HG03457 (cell line): ENCODE results near the gene RBM18.

Experiments used
- ATAC-seq: cut with Tn5 transposase; IDR thresholded peaks from one replicate; pipeline ENCODE4 v1.9.1; 2021; ENCODE audit warnings: moderate number of reproducible peaks; ENCODE audit not compliant: unreplicated experiment

The RBM18 gene

DNA sequence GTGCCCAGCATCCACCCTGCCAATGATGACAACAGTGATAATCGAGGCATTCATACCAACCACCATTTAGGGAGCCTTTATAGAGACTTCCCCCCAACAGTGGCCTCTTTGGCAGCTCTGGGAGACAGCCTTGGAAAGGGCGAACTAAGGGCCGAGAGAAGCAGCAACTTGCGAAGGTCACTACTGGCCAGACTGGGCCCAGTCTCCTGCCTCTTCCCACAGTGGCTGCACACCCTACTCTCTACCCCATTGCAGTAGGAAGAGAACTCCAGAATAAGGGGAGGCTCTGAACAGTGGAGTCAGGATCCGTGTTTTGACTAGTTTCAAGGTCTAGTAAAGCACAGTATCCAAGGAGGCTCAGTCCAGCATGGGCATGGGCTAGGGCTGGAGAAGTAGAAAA is 41.2 kb downstream of the RBM18 start:
- no peak for ATAC-seq

DNA sequence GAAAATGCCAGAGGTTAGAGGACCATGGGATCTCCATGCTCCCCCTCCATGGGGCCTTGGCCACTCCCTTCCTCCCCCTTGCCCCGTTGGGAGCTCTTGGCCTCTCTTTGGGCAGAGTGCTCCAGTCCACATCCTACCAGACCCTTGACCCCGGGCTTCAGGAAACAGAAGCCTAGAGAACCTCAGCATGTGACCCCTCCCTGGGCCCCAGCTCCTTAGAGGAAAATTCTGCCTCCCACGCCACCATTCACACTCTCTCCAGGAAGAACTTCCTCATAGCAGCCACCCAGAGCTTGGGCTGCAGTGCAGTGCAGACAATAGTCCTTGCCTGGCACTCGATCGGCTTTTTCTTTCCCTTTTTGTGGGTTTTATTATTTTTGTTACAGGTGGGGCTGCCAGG is 41.8 kb downstream of the RBM18 start:
- no peak for ATAC-seq

DNA sequence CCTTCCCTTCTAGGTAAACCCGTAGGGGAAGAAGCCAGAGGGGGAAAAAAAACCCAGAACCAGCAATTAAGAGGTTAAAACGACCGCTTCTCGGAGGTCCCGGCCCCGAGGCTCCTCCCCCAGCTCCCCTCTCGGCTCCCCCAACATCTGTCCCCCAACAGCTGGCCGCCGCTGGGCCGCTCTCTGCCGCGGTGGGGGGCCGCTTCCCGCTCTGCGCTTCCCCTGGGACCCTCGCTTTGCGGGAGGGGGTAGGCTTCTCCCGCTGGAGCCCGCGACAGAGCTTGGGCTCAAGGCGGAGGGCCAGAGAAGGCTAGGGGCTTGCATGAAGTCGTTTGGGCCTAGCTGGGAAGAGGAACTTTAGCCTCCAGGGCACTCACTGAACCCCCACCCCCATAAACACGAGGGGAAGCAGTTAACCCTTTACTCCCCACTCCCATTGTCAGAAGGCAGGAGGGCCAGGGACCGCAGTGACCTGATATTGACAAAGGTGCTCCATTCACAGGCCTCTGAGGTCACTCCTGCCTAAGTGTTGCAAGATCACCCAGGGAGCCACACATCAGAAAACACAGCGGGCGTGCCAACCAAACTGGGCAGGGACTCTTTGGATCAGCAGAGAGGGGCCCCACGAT is 43.3 kb downstream of the RBM18 start:
- ATAC-seq = no peak

DNA sequence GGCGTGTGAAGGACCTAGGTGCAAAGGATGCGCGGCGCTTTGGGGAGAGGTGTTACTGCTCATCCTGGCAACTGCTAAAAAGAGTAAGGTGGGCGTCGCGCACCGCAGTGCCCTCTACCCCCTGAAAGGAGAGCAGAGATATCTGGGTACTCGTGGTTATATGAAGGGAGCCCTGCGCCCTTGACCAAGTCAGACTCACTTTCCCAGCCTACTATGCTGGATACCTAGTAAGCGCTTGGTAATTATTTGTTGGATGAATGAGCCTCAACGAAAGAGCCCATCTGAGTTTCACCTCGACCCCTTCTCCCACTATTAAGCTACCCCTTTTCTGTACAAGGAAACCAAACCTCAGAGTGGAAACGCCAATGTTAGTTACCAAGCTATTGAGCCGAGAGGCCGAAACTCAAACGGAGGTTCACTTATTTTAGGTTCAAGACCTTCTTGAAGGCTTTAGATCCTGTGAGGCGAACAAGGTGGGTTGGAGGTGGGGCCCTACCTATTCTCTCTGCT is 43.9 kb downstream of the RBM18 start:
- ATAC-seq = no peak

DNA sequence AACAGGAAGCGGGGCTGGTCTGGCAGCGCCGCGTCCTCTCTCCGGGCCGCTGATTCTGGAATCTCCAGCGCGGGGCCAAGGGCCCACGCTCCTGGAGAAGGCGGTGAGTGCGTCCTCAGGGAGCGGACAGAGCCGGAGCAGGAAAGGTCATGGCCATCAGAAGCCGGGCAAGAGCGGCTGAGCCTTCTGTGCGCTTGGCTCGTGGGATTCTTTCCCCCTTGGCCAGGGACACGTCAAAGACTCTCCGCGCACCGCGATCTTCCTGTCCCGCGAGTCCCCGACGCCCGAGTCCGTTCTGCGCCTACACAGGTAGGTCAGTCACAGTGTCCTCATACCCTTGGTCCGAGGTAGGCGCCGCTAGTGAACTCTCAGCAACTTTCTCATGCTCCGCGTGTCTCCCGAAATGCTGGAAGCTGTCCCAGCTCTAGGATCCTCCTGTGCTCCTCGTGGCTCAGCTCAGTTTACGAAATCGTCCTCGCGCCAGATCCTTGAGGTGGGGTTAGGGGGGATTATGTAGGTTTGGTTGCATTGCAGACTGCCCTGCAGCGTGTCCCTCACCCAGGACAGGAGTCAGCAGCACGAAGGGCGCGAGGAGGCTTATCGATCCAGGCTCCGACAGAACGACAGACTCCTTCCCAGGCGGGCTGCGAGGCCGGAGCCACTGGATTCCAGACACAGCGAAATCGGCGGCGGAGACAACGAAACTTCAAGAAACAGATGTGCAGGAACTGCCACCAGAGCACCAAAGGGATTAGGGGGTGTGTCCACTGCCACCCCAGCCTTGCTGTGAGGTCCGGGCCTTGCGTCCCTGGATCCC is 44.6 kb downstream of the RBM18 start:
- no peak for ATAC-seq

DNA sequence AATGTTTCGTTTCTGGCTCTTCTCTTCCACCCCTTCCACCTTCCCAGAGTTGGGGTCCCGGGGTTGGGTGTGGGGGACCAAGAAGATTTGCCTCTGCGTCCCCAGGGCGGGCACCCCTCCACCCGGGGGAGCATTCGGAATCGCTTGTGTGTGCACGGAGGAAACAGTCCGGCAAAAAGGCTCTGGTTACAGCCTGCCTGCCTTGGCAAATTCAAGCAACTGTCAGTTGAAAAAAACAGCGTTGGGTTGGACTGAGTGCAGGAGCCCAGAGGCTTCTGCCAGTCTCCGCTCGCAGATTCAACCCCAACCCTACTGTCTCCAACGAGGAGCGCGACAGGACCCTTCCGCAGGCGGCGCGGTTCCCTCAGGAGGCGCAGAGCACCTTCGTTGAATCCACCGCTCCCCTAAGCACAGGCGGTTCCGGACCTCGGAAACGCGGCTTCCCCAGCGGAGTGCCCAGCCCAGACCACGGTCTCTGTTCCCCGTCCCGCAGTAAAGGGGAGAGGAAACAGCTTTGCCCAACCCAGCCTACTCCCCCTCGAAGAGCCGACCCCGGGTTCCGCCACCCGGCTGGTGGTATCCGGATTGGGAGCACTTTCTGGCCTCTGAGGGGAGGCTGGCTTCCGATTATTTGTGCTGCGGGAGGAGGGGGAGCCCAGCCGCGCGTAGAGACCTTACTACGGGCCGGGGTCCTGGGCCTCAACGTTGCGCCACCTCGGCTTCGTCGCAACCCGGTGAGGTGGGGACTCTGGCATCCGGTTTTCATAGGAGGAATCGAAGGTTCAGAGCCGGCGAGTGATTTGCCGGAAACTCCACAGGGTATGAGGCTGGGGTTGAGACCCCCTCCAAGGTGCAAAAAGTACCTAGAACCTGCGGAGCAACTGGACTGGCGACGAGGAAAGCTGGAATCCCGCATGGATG is 45.4 kb downstream of the RBM18 start:
- no peak for ATAC-seq

DNA sequence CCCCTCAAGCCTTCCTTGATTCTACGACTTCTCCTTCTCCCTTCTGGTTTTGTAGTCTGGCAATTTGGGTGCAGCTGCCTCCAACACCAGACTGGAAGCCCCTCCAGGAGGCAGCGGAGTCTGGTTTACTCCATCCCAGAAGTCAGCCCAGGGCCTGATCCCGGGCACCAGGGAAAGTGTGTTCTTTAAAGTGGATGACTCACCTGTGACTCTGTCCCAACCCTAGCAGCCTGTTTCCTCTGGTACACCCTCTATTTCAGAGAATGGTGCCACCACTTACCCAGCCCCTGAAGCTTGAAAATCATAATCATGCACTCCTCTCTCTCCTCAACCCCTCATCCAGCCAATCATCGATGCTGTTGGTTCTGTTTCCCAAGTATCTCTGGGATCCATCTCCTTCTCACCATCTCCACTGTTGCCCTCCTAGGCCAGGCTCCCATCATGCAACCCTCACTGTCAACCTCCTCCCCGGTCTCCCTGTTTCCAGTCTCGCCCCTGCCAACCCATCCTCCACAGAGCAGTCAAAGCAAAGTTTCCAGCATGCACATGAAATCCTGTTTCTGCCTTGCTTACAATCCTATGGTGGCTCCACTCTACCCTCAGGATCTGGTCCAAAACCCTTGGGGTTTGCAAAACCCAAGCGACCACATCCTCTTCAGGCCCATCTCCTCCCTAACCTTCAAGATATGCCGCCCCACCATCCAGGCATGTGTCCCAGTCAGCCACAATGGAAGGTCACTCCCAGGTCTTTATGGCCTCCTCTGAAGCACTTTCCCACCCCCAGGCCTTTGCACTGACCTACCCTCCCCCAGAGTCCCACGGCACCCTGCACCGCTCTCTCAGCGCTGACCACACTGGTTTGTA is 46.3 kb downstream of the RBM18 start:
- ATAC-seq = no peak

DNA sequence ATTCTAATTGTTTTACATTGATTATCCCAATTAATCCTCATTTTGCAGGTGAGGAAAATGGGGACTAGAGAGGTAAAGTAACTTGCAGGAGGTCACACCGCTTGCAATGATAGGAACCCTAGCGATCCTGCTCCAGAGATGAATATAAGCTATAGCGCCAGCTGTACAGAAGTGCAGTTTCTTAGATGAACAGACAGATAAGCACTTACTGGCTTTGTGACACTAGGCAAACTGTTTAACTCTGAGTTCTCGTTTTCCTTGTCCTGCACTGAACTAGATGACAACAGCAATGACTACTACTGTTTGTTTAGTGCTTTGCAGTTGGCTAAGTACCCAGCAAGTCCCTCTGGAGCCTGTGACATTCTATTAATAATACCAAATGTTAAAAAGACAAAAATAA is 47.0 kb downstream of the RBM18 start:
- ATAC-seq = no peak

DNA sequence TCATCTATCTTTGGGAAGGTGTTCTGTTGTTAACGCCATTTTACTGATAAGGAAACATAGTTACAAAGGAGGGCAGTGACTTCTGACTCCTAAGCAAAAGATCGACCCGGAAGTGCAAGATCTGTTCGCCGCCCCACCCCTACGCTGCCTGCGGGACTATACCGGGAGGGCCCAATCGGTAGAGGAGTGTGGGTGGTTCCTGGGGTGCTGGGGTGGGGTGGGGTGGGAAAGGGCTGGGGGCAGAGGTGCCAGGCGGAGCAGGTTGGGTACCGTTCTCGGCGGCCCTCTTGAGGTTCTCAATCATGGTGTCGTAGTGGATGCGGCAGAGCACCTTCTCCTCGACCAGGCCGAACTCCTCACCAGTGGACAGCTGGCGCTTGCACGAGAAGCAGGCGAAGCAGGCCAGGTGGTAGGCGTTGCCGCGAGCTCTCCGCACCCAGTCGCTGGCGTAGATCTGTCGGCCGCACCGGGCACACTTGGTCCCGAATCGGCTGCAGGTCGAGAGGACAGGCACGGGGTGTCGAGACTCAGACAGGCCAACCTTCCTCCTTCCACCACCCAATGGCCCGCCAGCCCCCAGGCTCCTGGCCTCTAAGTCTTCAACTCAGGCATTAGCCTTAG is 47.7 kb downstream of the RBM18 start:
- no peak for ATAC-seq

DNA sequence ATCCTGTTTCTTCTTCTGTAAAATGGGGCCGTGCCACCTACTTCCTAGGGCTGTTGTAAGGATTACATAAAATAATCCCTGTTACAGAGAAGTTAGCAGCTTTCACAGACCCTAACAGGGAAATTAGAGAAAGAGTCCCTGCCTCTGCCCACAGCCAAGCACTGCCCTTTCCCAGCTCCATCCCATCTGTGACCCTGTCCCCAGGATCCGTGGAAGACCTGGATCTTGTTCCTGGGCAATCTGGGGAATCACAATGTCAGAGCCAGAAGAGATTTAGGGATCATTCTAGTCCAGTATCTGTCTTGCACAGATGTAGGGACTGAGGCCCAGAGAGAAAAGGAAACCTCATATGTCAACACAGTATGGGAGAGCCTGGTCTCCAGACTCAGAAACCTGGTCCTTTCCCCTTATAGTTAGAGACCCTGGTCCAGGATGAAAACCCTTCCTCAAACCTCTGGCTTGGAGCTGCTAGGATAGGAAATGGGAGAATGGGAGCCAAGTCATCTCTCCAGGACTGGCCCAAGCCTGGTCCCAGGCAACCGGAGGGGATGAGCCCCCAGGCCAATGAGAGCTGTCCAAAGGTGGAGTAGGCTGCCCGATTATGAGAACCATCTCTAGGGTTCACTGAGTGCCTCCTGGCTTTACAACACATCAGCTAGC is 48.4 kb downstream of the RBM18 start:
- ATAC-seq = no peak

DNA sequence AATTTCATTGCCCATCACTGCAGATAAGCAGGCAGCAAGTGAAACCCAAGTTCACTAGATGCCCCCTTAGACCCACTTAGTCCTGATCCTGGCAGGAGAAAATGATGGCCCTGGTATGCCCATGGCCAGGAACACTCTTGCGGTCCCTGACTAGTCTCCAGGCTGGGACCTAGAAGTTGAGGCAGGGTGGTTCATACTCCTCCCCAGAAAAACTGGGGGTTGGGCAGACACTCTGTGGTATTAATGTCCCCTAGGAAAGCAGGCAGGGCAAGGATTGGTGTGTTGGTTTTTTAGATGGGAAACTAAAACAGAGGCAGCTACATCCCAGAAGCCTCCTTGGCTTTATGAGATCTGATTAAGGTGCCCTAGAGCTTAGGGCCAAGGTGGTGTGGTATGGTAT is 49.0 kb downstream of the RBM18 start:
- no peak for ATAC-seq

DNA sequence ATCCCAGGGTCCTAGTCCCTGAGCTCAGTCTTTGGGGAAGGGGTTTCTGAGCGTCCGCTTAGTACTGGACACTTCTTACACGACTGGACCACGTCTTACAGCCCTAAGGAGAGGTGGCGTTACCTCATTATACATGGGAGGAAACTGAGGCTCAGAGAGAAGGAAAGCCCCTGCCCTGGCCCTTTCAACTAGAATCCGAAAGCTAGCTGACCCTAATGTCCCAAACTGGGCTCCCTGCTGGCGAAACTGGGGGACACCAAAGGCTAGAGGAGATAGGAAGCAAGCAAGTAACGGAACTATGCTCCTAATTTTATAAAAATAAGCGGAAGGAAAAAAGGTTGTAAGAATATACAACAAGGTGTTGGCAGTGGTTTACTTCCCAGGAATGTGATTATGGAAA is 50.1 kb downstream of the RBM18 start:
- ATAC-seq = no peak

DNA sequence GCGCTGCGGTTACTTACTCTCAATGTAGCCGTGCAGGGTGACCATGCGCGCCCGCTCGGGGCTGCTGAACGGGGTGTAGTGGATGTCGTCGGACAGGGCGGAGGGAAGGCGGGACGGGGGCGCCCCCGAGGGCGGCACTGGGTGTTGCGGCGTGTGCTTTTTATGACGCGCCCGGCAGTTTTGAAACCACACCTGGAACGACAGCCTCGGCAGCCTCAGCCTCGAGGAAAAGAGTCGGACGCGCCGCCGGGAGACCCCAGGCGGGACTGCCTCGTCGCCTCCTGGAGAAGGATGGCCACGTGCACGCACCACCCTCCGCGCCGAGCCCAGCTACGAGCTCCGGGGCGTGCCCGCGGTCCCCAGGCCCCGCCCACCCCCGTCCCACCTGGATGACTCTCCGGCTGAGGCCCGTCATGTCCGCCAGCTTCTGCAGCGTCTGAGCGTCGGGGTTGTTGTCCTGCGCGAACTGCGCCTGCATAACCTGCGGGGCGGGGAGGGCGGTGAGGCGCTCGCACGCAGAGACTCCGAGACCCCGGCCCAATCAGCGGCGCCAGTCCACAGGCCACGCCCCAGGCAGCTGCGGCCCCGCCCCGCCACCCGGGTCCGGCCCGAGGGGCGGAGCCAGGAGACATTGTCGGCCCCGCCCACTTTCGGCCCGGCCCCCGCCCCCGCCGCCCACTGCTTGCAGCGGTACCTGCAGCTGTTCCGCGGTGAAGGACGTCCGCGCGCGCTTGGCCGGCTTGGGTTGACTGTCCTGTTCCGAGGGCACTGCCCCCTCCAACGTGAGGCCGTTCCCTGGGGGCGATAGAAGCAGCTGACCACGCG is 50.8 kb downstream of the RBM18 start:
- no peak for ATAC-seq

DNA sequence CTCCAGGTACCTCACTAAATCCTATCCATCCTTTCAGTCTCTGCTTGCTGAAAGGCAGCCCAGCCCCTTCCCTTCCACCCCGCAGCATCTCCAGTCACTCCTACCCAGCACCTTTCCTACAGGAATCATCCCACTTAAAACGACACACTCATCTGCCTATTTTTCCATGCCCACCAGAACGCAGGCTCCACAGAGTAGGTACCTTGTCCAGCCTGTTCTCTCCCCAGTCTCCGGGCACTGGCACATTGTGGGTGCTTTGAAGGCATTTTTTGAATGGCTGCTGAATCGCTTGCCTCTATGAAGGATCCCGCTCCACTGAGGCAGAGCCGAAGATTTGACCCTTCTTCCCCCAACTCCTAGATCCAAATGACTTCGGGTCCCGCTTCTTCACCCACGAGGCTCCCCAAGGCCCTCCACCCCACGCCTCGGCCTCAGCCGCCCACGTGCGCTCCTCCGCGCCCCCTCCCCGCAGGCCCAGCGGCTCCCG is 51.5 kb downstream of the RBM18 start:
- ATAC-seq = no peak

DNA sequence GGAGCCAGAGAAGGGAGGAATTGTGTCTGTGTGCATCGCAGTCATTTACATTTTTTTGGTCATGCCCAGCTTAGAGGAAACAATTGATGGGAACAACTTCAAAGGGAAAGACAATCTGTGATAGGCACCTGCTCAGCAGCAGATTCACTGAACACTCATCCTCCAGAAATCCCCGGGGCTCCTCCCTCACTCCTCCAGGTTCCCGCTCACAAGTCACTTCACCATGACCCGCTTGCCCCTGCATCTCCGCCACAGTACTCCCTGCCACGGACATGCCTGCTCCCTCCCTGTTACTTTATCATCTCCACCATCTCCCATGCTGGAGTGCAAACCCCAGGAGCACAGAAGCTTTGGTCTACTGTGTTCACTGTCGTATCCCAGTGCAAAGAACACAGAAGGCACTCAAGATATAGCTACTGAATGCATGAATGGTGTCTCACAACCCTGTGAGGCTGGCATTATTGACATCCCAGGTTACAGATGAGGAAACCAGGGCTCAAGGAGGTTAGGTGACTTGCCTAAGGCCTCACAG is 52.1 kb downstream of the RBM18 start:
- ATAC-seq = no peak

DNA sequence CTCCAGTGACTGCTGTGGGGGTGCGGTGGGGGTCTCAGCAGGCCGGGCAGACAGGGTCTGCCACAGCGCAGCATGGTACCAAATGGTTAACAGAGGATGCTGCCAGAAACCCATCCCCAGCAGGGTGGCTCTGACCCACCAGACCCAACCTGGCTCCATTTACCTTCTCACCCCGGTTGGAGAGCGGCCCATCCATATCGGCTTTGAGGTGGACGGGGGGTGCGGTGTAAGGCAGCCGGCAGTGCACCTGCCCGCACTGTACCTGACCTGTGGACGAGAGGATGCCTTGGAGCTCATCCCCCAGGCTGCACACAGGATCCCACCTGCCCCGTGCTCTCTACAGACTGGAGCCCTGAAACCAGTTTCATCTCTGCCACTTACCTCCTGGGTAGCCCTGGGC is 55.2 kb downstream of the RBM18 start:
- ATAC-seq = no peak

DNA sequence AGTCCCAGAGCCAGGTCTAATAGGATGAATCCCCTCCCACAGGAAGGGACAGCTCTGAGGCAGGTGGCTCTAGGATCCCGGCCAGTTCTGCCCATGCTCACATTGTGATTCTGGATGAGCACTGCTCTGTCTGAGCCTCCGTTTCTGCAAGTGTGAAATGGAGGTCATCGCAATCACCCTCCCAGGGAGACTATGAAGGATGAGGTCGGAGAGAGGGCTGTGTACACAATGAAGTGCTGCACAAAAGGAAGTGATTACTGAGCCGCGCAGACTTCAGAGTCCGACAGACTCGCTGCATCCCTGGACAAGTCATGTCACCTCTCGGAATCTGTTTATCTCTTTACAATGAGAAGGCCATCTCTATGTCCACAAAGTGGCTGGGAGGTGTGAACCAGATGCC is 57.5 kb downstream of the RBM18 start:
- no peak for ATAC-seq
